A172 (cell line): ENCODE measurements around the gene PYCR2. TPM values are rescaled to one million over a fixed set of nuclear protein-coding genes. Genes with fewer than 3 reads are reported as not detected.
A peak's percentile ranks its signal among the peaks of the same experiment; 100 is the strongest.
"Not testable (repeated sequence)": the region's sequence is repeated elsewhere in the genome, so short reads cannot be mapped to it uniquely, and the experiment has no call there.

Source experiments
- DNase-seq: peaks from one replicate; pipeline ENCODE4 v3.0.0-alpha.2; 2015; ENCODE audit warnings: low spot score
- total RNA-seq: library from RNA; depleted of rRNA; stranded (reverse); fragments of >200 nt; shearing (Covaris generic); gene quantifications from 2 replicates; pipeline ENCODE4 v1.2.3, GENCODE V29; 2014

The PYCR2 gene
- total RNA-seq, 1 experiment from 2014 or later, result 73.8 TPM

DNA sequence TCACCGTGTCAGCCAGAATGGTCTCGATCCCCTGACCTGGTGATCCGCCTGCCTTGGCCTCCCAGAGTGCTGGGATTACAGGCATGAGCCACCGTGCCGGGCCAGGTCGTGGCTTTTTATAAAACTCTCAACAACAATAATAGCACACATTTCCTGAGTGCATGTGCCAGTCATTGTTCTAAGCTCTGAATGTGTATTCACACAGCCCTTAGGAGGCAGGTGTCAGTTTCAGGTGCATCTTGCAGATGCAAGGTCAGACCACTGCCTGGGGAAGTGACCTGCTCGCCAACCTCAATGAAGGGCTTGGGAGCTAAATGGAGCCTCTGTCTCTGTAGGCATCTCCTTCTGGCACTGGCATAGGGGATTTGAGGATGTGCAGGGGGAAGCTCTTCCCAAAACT is 18.5 kb upstream of the PYCR2 start:
- DNase-seq, result no peak

DNA sequence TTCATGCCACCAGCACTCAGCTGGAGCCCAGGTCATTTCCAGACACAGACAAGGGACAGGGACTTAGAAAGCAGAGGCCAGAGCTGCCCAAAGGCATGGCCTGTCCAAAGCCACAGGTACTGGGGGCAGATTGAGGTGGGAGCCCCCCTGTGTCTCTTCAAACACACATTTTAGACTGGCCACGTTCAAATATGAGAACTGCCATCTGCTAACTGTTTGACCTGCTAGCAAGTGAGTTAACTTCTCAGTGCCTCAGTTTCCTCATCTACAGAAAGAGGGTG is 17.8 kb upstream of the PYCR2 start:
- no peak for DNase-seq

DNA sequence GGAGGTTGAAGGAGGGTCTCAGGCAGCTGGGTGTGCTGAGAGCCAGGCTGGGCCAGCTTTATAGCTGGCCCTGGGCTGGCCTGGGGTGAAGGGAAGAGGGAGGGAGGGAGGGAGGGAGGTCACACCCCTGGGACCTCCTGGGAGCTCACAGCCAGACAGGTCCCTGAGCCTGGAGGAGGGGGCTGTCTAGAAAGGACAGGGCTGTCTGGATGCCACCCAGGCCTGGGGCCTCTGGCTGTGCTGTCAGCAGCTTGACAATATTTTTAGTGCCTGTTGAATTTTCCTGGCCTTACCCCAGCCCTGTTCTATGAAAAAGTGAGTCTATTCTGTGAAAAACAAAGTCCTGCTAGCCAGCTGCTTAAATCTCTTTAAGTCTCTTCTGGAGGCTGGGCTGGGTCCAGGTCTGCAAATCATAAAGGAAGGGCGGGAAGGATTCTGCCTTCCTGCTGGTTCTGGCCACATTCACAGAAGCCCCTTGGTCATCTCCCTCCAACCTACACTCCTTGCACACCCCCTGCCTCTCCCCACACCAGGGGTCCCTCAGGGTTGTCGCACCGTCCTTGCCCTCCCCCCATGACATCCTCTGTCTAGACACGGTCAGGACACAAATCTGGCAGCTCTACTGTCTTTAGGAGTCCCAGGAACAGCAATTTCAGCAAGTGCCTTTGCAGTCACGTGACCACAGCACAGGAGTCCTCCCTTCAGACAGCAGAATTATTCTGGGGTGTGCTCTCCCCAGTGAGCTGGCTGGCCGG is 17.3 kb upstream of the PYCR2 start, which contains the start of gene LEFTY2:
TSS of gene LEFTY2 (minus strand) at position 34 of the 755 bp plus-strand sequence. CDS start 80 bp downstream, outside the sequence.
- no peak for DNase-seq

DNA sequence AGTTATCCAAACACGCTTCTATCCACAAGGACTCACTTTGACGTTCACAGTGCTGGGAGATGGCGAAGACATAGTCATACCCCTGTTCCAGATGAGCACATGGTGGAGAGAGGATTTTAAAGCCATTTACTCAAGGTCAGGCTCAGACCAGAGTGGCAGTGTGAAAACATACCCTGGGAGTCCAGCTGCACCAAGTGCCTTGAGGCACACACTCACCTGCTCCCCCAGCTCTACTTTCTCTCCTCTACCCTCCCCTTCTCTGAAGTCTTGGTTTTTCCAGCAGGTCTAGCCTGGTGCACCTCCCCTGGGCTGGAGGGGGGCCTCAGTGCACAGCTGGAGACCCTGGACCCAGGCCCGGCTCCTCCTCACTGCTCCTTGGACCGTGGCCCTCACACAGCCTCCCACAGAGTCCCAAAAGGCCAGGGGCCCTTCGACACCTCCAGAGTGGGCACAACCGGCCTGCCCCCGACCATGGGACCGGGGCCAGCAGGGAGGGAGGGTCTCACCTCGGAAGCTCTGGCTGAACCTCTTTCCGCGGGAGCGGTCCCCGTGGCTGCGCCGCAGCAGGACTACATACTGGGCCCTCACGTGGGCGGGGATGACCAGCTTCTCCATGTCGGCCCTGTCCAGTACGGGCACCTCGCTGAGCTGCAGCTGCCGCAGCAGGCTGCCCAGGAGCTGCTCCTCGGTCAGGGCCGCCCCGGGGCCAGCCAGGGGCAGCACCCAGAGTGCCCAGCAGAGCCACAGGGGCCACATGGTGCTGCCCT is 16.5 kb upstream of the PYCR2 start:
- DNase-seq, result no peak

DNA sequence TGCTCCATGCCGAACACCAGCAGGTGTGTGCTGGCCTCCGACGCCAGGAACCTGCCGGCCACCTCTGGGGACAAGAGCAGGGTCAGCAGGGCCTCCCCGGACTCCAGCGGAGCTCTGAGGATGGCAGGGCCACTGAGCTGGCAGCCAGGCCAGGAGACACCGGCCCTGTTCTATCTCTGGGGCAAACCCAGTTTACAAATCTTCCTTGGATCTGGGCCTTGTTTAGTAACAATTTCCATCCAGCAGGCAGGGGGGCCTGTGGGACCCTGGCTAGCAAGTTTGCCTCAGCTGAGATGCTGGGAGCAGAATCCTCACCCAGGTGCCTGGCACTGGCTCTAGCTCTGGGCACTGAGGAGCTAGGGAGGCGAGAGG is 15.9 kb upstream of the PYCR2 start:
- DNase-seq, result not testable (repeated sequence)

DNA sequence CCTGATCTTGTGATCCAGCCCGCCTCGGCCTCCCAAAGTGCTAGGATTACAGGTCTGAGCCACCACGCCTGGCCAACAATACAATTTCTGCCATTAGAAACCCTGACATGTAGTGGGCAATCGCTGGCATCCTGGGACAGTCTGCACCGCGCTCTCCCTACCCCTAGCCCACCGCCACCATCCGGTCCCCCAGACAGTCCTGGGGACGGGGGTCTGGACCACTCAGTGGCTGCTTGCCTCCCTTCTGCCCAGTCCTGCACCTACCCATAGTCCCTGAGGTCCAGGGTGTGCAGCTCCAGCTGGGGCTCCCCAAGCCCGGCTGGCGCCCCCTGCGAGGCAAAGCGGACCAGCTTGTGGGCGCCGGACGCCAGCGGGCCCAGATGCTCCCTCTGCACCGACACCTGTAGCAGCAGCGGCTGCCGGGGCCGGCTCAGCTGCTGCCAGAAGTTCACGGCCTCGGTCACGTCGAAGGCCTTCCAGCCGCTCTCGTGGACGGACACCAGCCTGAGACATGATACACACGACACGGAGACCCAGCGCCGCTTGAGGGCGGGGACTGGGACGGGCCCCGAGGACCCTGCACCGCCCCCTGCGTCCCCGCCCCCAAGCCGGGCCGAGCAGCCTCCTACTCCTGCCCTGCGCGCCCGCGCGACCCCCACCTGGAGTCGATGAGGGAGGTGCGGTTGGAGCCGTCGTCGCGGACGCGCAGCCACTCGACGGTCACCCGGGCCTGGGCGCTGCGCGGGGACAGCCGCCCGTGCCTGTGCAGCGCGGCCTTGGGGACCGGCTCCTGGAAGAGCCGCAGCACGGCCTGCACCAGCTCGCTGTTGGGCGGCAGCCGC is 15.3 kb upstream of the PYCR2 start:
- not testable (repeated sequence) for DNase-seq

DNA sequence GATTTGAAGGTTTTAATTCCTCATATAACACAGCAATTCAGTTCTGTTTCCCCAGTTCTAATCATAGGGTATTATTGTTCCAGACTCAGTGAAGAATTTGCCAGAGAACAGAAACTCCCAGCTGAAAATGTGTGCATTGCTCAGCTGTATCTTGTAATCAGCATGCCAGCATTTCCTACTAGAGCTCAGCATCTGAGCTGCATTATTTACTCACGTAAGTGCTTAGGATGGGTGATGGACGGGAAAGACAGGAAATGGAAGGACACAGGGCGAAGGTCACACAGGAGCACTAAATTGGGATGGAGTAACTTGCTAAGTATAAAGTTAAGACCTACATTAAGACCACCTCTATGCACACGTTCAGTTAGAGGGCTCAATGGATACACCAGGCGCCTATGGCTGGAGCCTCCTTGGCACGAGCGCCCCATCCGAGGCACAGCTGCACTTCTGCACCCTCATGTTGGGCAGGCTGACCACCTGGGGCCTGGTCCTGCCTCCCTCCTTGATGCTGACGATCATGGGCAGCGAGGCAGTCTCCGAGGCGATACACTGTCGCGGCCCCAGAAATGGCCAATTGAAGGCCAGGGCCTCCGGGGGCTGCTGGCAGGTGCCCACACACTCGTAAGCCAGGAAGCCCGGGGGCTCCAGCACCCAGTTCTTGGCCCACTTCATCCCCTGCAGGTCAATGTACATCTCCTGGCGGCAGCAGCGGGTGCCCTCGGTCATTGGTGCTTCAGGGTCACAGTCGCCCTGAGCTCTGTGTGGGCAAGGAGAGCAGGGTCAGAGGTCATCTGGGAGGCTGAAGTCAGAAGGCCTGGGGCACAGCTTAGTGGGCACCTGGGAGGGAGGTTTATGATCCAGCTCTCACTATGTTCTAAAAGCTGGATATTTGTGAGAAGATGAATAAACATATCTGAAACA is 13.3 kb upstream of the PYCR2 start:
- no peak for DNase-seq

DNA sequence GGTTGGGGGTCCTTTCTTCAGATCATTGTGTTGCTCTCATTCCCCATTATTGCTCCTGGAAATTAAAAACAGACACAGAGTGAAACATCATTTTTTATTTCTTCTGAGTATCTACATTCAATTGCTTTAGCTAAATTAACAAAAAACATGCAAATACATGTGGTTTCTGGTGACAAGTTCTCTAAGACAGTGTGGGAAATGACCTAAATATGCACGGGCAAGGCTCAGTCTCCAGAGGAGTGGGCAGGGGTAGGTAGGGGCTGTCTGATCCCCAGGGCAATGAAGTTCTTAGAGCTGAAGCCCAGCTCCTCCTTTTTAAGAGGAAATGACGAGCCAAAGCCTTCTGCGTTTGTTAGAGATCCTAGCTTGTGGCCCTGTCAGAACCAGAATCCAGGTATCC is 12.5 kb upstream of the PYCR2 start:
- DNase-seq, result no peak

DNA sequence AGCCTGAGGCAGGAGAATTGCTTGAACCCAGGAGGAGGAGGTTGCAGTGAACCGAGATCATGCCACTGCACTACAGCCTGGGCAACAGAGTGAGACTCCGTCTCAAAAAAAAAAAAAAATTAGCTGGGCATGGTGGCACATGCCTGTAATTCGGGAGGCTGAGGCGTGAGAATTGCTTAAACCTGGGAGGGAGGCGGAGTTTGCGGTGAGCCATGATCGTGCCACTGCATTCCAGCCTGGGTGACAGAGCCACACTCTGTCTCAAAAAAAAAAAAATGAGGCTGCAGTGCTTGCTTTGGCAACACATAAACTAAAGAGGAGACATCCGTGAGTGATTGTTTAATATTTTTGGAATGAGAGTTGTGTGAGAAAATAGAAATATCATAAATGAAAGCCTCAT is 12.0 kb upstream of the PYCR2 start:
- not testable (repeated sequence) for DNase-seq

DNA sequence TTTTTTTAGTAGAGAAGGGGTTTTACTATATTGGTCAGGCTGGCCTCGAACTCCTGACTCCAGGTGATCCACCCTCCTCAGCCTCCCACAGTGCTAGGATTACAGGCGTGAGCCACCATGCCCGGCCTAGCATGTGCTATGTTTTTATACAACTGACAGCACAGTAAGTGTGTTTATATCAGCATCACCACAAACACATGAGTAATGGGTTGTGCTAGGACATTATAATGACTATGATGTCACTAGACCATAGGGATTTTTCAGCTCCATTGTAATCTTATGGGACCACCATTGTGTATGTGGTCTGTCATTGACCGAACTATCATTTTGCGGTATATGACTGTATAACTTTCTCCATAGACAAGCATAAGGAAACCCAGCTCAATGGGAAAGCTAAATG is 10.7 kb upstream of the PYCR2 start:
- DNase-seq, result no peak

DNA sequence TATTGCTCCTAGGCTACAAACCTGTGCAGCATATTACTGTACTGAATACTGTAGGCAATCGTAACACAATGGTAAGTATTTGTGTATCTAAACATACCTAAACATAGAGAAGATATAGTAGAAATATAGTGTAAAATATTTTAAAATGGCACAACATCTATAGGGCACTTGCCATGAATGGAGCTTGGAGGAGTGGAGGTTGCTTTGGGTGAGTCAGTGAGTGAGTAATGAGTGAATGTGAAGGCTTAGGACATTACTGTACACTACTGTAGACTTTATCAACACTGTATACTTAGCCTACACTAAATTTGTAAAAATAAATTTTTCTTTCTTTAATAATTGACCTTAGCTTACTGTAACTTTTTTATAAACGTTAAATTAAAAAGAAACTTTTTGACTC is 9.0 kb upstream of the PYCR2 start:
- DNase-seq, result peak; percentile 57

DNA sequence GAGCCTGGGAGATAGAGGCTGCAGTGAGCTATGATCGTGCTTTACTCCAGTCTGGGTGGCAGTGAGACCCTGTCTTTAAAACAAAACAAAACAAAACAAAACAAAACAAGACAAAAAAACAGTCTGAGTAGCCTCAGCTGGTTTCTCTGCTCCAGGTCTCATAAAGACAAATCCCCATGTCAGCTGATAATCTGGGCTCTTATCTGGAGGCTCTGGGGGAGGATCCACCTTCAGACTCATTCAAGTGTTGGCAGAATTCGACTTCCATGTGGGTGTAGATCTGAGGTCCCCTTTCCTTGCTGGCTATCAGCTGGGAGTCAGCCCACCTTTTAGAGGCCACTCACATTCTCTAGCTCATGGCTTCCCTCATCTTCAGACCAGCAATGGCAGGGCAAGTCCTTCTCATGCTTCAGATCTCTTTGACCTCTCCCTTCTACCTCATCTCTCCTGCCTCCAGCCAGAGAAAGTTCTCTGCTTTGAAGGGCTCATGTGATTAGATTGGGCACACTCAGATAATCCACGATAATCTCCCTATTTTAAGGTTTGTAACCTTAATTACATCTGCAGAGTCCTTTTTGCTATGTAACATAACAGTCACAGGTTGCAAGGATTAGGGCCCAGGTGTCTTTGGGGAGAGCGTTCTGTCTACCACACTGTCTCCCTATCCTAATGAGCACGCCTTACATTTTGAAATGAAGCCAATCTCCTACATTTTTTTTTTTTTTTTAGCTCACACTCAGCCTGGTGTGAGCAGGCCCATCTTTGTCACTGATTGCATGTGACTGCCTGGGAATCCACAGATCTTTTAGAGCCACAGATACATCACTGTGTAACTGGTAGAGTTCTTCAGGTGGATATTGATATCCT is 7.5 kb upstream of the PYCR2 start:
- DNase-seq, result no peak

DNA sequence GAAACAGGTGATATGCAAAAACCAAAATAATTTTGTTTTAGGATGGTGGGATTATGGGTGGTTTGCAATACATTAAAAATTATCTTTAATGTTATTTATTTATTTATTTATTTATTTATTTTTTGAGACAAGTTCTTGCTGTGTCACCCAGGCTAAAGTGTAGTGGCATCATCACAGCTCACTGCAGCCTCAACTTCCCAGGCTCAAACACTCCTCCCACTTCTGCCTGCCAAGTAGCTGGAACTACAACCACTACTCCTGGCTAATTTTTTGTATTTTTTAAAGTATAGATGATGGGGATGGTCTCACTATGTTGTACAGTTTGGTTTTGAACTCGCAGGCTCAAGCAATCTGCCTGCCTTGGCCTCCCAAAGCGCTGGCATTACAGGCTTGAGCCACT is 6.5 kb upstream of the PYCR2 start:
- DNase-seq, result no peak

DNA sequence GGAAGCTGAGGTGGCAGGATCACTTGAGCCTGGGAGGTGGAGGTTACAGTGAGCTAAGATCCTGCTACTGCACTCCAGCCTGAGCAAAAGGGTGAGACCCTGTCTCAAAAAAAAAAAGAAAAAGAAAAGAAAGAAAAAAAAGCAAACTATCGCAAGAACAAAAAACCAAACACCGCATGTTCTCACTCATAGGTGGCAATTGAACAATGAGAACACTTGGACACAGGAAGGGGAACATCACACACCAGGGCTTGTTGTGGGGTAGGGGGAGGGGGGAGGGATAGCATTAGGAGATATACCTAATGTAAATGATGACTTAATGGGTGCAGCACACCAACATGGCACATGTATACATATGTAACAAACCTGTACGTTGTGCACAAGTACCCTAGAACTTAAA is 5.4 kb upstream of the PYCR2 start:
- not testable (repeated sequence) for DNase-seq

DNA sequence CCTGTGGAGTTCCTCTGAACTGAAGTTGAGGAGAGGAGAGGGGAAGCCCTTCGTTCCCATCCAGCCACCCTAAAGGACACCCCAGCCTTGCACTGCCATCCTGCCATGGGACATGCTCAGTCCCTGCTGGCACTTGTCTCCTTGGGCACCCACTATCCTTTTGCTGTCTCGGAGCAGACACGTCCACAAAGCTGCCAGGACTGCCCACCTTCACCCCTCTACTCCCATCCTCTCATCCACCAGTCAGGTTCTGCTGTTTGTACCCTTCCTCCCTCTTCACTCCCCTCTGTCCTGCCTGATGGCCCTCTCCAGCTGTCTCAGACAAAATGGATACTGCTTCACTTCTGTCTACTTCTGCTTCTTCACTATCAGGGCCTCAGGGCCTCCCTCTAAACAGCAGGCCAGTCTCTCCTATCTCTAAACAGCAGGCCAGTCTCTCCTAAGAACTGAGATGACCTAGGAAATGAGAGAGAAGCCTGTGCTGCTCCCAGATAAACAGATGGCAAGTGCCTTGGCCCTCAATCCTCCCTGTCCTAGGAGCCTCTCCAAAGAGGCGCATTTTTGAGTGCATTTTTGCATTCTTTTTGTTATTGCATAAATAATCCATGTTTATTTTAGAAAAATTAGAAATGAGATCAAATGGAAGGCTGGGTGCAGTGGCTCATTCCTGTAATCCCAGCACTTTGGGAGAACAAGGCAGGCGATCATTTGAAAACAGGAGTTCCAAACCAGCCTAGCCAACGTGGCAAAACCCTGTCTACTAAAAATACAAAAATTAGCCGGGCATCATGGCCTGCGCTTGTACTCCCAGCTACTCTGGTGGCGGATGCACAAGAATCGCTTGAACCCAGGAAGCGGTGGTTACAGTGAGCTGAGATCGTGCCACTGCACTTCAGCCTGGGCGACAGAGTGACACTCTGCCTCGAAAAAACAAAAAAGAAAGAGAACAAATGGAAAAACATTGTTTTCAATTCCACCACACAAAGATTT is 4.4 kb upstream of the PYCR2 start:
- DNase-seq, result no peak

DNA sequence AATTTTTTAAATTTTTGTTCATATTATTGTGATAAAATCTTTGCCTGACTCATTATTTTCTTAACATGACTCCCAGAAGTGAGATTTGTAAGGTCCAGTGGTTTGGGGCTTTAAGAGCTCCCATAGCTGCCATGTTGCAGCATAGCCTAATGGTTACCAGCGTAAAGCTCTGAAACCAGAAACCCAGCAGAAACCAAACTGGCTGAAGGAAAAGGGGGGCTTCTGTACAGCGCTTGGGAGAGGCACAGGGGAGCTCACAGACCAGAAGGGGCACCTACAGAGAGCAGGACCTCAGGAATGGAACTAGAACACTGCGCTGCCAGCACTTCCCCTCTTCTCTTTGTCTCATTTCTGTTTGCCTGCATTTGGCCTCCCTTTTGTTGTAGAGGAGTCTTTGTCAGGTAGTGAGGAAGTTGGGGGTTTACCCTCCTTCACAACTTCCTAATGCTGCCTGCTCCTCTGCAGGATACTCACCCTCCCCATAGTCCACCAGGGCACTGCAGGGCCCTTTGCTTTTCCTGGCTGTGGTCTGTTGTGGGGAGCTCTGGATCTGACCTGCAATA is 2.6 kb upstream of the PYCR2 start:
- no peak for DNase-seq

DNA sequence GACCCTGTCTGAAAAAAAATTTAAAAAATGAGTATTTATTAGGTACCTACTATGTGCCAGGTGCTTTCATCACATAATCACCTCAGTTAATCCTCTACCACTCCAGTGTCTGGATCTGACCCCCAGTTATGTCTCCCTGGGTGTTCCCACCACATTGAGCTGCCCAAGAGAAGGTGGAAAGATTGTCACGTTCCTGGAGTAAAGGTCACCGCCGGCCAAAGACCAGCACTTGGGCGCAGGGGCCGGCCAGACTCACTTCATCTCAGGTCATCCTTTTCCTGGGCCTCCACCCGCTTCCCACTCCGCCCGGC is 714 bp downstream of the PYCR2 start:
- no peak for DNase-seq

DNA sequence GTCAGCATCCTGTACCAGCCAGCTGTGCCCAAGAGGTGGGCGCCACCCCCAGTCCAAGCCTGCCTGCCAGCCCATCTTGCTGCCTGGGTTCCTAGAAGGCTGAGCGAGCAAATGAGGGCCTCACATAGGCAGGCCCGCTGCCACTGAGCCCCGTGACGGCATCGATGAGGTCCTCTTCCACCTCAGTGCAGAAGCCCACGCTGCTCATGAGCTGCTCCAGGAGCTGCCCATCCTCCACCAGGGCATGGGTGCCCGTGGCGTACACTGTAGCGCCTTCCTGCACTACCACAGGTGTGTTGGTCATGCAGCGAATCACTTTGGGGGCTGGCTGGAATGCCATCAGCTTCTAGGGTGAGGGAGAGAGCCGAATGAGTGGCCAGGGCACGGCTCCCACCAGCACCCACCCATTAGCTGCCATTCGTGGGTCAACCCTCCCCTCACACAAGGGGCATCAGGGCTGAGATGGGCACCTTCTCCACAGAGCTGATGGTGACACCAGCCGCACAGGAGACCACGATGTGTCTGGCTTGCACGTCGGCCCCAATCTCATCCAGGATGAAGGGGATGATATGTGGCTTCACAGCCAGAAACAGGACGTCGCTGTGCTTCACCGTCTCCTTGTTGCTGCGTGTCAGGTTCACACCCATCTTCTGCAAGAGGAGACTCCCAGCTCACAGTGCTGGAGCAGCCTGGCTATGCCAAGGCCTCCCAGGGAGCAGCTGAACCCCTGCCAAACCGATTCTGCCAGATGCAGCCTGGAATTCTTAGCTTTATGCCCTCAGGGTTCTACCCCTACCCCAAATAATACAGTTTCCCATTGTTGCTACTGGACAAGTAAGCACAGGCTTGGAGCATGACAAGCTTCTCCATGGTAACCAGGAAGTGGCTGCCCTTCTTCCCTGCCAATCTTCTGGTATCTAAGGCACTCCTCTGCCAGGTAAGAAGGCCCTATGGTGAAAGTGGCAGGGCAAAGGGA is 2.0 kb downstream of the PYCR2 start:
- DNase-seq, result no peak
